HG03139 (cell line): ENCODE measurements around the gene GPR65.
"Not testable (repeated sequence)": the region's sequence is repeated elsewhere in the genome, so short reads cannot be mapped to it uniquely, and the experiment has no call there.

Experiments used
- ATAC-seq: cut with Tn5 transposase; IDR thresholded peaks from one replicate; pipeline ENCODE4 v1.9.1; 2021; ENCODE audit not compliant: unreplicated experiment

The GPR65 gene

GRCh38 chr14:88002421-88003075, 2.4 kb upstream of the GPR65 start:
- peak; percentile 24 for ATAC-seq

DNA sequence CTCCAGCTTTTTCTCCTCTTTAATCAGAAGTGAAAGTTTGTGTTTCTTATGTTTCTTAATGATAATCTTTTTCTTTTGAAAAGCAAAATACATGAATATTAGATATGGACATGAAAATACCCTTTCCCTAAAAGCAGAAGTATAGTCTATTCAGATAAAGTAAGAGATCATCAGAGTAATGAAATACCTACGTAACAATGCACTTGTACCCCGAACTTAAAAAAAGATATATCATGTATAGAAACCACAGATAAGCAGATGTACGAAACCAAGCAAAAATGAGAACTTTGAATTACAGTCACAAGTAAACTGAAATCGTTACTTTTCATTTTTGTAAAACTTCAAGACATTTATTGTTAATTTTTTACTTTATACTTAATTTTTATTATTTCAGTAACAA, 1.5 kb upstream of the GPR65 start:
- ATAC-seq: no peak

DNA sequence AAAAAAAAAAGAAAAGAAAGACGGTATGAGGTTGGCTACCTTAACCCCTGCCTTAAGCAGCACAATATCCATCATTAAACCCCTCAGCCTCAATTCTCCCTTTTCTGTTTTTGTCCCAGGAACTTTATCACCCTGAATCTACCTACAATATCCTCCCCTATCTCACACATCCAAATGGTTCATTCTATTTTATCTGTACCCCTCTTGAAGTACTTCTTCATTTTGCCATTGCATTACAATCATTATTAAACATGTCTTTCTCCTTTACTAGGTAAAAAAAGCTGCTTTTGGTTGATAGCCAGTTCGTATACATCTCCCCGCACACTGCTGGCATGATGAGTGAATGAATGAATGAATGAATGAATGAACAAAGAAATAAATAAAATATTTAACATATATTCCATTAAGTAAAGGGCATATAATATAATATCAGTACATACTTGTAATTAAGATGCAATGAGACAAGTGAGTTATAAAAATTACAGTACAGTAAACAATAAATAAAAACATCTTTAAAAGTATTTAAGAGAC, 364 bp upstream of the GPR65 start:
- no peak for ATAC-seq

DNA sequence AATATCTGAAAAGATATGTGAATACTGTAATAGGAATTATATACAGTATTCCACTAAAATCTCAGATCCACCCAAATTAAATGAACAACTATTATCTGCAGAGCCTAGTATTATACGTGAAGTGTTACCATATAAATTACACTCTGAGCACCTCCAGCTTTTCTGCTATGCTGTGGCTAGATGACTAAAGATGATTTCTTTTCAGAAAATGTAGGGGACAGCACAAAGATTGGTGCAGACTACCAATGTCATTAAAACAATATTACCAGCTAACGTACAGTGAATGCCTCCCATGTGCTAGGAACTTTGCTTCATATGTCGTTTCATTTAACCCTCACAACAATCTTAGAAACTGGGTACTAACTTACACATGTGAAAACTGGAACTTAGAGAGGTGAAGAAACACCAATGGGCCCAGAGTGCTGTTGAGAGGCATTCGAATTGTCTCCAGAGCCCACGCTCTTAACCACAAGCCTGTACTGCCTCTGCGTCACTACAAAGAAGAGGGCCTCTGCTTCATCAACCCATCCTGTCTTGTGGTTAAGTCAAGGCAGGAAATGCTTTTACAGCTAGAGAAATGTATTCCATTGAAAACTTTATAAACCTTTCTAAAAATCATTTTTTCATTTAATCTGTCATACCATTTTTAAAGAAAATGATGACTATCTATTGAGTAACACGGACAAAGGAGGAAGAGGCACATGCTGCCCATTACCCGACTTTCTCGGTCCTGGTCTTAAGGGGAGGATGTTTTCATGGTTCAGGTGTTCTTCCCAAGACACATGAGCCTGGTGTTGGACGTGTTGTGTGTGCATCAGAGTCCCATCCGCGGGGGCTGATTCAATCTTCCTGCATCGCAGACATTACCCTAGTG, 1.3 kb downstream of the GPR65 start:
- ATAC-seq: peak; percentile 89

DNA sequence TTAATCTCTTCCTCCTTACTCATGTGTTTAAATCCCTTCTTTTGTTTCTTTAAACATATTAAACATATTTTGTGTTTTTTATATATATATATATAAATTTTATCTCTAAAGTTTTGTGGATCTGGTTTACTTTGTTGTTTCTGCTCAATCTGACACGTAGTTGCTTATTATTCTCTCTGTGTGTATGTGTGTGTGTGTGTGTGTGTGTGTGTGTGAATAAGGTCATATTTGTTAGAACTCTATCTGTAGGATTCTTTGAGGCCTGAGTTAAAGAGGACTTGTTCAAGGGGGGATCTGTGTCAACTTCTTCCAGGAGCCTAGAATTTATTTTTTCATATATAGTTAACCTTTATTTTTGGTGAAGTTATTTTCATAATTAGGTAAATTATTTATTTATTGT, 2.7 kb downstream of the GPR65 start:
- no peak for ATAC-seq

DNA sequence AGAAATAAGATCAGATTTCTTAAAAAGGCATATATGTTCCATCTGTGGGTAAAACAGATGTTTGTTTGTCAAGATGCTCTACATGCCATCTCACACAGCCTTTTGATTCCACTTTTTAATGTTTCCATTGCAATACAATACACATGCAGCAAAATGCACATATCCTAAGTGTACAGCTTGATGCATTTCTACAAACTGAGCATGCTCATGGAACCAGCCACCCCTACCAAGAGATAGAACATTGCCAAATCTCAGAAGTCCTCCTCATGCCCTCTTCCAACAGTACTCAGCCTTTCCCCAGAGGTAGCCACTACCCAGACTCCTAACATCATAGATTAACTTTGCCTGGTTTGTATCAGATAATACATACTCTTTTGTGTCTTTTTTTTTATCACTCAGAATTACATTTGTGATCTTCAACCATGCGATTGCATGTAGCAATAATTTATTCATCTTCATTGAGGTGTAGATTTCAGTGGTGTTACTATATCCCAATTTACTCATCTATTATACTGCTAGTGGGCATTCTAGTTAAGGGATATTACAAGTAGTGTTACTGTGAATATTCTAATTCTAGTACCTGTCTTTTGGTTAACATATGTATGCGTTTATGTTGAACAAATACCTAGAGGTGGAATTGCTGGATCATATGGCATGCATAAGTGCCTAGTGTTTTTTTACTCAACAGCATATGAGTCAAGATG, 3.3 kb downstream of the GPR65 start:
- no peak for ATAC-seq

- ATAC-seq: no peak
Observed at GRCh38 chr14:88009486-88009885, 4.6 kb downstream of the GPR65 start.

- ATAC-seq: no peak
Observed at GRCh38 chr14:88010331-88010730, 5.4 kb downstream of the GPR65 start.

GRCh38 chr14:88012495-88012894, 7.6 kb downstream of the GPR65 start:
- no peak for ATAC-seq

GRCh38 chr14:88013750-88014349, 8.9 kb downstream of the GPR65 start:
- ATAC-seq: peak; percentile 95

DNA sequence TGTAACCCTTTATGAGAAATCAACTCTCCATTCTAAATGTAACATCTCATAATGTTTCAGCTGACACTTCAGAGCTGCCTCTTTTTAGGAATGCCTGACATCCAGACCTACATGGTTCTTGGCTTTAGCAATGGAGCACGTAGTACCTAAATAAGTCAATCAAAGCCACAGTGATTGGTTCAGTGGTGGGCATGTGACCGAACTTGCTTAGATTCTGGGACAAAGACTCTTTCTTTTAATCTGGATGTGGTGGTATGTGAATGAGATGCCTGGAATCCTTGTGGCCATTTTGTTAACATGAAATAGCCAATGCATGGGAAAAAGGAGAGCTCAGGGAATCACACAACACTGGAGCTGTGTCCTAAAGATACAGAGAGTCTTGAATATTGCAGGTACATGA, 11.8 kb downstream of the GPR65 start:
- no peak for ATAC-seq

DNA sequence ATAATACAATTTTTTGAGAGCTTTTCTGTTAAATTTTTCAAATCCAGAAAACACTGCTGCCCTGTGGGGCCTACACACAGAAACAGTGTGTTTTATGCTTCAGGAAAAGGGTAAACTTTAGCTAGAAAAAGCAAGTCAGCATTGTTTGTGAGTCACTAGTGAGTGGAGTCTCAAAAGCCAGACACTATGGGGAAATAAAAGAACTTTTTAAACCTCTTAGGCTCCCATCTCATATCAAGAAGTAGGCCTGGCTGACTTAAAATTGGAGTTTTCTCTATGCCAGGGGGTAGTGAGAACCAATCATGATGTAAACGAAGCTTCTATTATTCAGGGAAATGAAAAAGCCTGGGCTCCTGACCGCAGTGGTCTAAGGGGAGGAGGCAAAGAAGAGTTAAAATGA, 12.6 kb downstream of the GPR65 start:
- no peak for ATAC-seq

- ATAC-seq: no peak
Observed at GRCh38 chr14:88023658-88024187, 18.8 kb downstream of the GPR65 start.

GRCh38 chr14:88024252-88025086, 19.5 kb downstream of the GPR65 start:
- not testable (repeated sequence) for ATAC-seq

DNA sequence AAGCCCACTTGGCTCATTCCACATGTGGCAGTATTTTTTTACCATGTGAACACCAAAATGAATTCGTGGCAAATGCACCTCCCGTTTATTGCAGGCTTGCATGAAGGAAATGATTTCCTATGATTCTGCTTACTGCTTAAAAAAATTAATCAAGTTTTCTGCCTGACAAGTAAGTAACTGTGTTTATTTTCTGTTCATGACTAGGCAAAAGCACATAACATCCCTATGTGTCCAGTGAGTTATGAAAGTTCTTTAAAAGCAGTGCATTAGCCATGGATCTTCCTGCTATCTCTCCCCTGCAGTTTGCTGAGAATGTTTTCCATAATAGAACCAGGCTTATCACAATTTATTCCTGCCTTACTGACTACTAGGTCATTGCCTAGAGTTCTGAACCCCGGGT, 20.4 kb downstream of the GPR65 start:
- no peak for ATAC-seq

DNA sequence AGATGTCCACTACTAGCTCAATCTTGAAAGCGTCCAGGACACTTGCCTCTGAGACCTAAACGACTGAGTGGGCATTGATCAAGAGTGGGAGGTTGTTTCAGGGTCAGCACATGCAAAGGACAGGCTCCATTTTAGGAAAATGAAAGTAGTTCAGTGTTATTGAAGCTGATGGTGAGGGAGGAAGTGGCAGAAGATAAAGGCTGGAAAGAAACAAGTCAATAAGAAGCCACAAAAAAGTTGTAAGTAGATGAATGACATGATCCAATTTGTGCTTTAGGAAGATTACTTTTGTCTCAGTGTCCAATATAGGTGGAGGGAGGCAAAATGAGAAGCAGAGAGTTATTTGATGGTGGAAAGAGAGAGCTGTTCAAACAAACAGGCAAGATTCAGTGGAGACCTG, 22.0 kb downstream of the GPR65 start:
- no peak for ATAC-seq

- ATAC-seq: no peak
Observed at GRCh38 chr14:88029500-88029899, 24.6 kb downstream of the GPR65 start.

- no peak for ATAC-seq
Observed at GRCh38 chr14:88030079-88030478, 25.1 kb downstream of the GPR65 start.

DNA sequence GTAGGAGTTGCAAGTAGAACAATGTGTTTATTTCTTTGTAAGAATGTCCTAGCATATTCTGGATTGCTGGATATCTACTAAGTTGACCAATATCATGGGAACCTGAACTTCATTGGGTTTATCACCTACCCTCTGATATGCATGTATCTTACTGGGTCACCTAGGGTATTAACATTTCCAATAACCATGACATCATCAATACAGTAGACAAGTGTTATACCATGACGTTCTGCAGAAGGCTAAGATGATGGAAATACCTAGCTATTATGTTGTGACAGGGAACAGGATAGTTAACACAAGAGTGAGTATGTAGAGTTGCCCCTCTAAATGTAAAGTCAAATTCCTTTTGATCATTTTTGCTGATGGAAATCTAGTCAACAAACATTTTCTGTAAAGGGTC, 26.0 kb downstream of the GPR65 start:
- ATAC-seq: no peak

- ATAC-seq: no peak
Observed at GRCh38 chr14:88032373-88032772, 27.4 kb downstream of the GPR65 start.
